HG03060 (cell line): ENCODE measurements around the gene FSD1L.

Experiments used
- ATAC-seq: cut with Tn5 transposase; IDR thresholded peaks from one replicate; pipeline ENCODE4 v1.9.1; 2021; ENCODE audit warnings: low read depth, moderate number of reproducible peaks; ENCODE audit not compliant: unreplicated experiment

The FSD1L gene

DNA sequence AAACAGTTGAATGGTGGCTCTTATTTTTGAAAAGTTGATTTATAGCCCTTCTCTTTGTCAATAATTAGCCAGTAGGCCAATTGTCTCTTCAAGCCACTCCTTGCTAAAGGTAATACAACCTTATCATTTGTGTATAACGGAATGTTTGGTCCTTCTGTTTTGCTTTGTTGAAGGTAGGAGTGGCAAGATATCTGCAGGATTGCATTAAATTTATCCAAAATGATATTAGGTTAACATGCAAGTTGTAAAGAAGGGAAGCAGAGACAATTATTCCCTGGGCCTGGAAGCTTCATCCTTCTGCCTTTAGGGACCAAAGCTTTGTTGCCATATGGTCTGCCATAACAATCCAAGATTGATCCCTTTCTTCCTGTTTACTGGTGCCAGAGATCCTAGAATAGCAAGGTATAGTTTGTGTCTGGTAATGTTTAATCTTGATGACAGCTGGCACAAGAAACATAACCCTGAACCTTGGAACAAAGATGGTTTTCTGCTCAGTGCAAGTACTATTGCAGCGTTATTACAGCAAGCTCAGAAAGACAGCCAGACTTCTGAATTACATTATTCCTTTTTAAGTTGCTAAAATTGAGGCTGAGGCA is 15.5 kb upstream of the FSD1L start:
- ATAC-seq, result no peak

GRCh38 chr9:105435453-105435852 is 12.4 kb upstream of the FSD1L start:
- ATAC-seq, result no peak

- ATAC-seq, result no peak
Measured at GRCh38 chr9:105436783-105437182, 11.1 kb upstream of the FSD1L start.

DNA sequence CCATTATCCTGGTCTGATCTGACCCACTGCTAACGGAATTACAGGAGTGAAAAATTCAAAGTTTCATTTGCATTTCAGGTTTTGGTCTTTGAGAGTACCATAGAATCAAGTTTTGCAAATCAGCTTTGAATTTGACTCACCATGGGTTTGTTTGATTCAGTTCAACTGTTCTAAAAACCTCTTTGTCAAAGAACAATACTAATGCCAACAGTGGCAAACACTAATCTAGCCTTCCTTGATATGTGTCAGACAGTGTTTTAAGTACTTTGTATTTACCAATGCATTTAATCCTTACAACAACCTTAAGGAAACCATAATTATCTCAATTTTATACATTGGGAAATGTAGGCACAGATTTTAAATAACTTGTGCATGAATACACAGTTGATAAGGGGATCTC is 10.1 kb upstream of the FSD1L start:
- no peak for ATAC-seq

DNA sequence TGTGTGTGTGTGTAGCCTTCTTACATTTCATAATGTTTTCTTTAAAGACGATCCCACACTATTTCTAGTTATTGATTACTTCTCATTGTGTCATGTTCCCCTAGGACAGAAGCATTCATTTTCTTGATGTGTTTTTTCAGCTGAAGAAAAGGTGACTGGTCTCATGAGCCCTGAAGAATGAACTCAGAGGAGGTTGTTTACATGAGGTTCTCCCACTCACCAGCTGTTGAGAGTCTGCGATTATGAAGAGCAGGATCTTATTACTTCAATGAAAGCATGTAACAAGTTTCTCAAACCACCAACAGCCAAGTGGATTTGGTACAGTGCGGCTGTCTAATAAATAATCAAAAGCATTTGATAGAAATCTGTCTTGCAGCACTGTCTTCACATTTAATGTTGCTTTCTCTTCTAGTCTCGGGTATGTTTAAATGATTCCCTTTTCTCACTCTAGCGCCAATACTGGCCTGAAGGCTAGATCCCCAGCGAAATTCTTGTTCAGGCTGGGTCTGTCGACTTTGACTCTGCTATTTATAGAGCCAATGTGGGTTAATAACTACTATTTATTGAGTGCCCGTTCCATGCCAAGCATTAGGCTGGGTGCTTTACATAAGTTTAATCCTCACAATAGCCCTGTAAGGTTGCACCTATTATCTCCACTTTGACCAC is 9.6 kb upstream of the FSD1L start:
- ATAC-seq, result no peak

- no peak for ATAC-seq
Measured at GRCh38 chr9:105439428-105439827, 8.4 kb upstream of the FSD1L start.

DNA sequence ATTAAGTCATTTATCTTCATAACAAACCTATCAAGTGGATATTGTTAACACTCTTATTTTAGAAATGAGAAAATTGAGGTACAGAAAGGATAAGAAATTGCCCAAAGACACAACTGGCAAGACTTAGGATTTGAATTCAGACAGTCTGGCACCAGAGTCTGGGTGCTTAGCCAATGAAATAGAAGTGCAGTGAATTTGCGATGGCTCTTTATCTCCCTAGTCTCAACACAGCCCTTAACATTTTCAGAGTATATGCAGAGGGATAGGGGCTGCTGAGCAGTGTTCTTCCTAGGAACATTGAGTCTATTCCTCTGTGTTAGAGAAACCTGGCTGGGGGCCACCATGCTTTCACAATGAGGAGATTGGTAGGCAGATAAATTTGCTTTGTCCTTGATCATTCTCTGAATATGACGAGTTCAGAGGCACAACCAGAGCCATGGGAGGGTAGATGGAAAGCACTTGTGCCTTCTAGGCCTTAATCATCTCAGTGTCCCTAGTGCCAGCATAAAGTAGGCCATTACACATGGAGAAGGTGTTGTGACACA is 6.1 kb upstream of the FSD1L start:
- no peak for ATAC-seq

DNA sequence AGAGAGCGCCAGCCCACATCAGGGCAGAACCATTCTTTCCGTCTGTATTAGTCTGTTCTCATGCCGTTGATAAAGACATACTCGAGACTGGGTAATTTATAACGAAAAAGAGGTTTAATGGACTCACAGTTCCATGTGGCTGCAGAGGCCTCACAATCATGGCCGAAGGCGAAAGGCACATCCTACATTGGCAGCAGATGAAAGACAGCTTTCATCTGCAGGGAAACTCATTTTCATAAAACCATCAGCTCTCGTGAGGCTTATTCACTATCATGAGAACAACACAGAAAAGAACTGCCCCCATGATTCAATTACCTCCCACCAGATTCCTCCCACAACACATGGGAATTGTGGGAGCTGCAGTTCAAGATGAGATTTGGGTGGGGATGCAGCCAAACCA is 4.7 kb upstream of the FSD1L start:
- ATAC-seq, result no peak

GRCh38 chr9:105444130-105444529 is 3.7 kb upstream of the FSD1L start:
- ATAC-seq, result no peak

- ATAC-seq, result no peak
Measured at GRCh38 chr9:105445203-105445881, 2.5 kb upstream of the FSD1L start.

- ATAC-seq, result no peak
Measured at GRCh38 chr9:105447386-105447813, 434 bp upstream of the FSD1L start.

- no peak for ATAC-seq
Measured at GRCh38 chr9:105449081-105449480, 1.2 kb downstream of the FSD1L start.

- no peak for ATAC-seq
Measured at GRCh38 chr9:105452185-105452584, 4.4 kb downstream of the FSD1L start.

DNA sequence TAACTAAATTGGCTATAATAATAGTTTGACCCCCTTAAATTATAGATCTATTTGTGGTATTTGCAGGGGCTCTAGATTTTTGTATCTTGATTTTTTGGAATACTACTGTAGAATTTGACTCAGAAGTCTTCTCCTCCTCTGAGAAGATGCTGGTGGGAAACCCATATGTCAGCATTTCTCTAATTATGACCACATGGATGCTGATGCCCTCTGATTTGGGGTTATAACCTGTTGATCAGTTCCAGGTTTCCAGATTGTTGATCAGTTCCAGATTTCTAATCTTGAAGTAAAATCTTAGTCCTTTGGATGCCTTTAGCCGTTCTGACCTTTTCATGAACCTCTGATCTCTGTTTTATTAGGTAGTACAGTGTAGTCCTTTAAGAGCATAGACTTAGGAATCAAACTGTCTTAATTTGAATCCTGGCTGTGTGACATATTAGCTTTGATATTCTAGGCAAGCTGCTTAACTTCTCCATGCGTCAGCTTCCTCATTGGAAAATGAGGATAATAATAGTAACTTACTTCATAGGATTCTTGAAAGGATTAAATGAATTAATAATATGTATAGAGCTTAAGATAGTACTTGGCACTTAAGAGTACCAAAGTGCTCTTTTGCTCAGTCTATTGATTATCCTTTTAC is 8.1 kb downstream of the FSD1L start:
- no peak for ATAC-seq

- no peak for ATAC-seq
Measured at GRCh38 chr9:105457560-105458294, 9.9 kb downstream of the FSD1L start.

GRCh38 chr9:105458404-105458803 is 10.6 kb downstream of the FSD1L start:
- no peak for ATAC-seq

GRCh38 chr9:105459336-105459735 is 11.5 kb downstream of the FSD1L start:
- ATAC-seq, result no peak

GRCh38 chr9:105466898-105467455 is 19.1 kb downstream of the FSD1L start:
- no peak for ATAC-seq

DNA sequence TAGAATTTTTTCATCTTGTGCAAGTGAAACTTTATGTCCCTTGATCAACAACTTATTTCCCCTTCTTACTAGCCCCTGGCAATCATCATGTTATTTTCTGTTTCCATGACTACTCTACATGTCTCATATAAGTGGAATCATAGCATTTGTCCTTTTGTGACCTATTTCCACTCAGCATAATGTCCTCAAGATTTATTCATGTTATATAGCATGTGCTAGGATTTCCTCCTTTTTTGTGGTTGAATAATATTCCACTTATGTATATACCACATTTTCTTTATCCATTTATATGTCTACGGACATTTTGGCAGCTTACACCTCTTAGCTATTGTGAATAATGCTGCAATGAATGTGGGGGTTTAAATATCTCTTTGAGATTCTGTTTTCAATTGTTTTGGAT is 21.0 kb downstream of the FSD1L start:
- no peak for ATAC-seq

GRCh38 chr9:105473221-105473620 is 25.4 kb downstream of the FSD1L start:
- no peak for ATAC-seq
